Neutrophil (primary cell): ENCODE data around the gene WDR41.
"Not testable (repeated sequence)": the region's sequence is repeated elsewhere in the genome, so short reads cannot be mapped to it uniquely, and the experiment has no call there.

ENCODE experiments used
- H3K27ac ChIP-seq: fragments of 200-600 bp; sonication (generic); 2 replicates; pipeline ENCODE4 v1.5.1; 2016; ENCODE audit warnings: mild to moderate bottlenecking, moderate library complexity
- H3K27me3 ChIP-seq: fragments of 200-600 bp; sonication (generic); 2 replicates; pipeline ENCODE4 v1.6.0; 2016; ENCODE audit warnings: mild to moderate bottlenecking
- H3K36me3 ChIP-seq: fragments of 200-600 bp; sonication (generic); 2 replicates; pipeline ENCODE4 v1.5.1; 2017
- H3K4me1 ChIP-seq, 2 experiments: fragments of 200-600 bp in 1 of 2; sonication (generic) in 1 of 2; 1 replicate in 1 of 2; 2 replicates in 1 of 2; pipeline versions ENCODE4 v1.5.1 to v1.6.1; 2013 to 2016; ENCODE audit warnings: low read depth in 1 of 2, low read length in 1 of 2, mild to moderate bottlenecking in 1 of 2, moderate library complexity in 1 of 2; ENCODE audit not compliant: control insufficient read depth in 1 of 2, insufficient read depth in 1 of 2
- H3K4me3 ChIP-seq, 2 experiments: fragments of 200-600 bp in 1 of 2; sonication (generic) in 1 of 2; 1 replicate in 1 of 2; 2 replicates in 1 of 2; pipeline ENCODE4 v1.5.1; 2013 to 2016; ENCODE audit warnings: low read depth in 1 of 2, low read length in 1 of 2, mild to moderate bottlenecking in 1 of 2, moderate library complexity in 1 of 2
- H3K9me3 ChIP-seq: fragments of 200-600 bp; sonication (generic); 2 replicates; pipeline ENCODE4 v1.5.1; 2016
- CTCF ChIP-seq: fragments of 200-600 bp; sonication (generic); IDR thresholded peaks from 2 replicates; pipeline ENCODE4 v1.5.1; 2016; ENCODE audit warnings: antibody characterized with exemption

The WDR41 gene

GRCh38 chr5:77391240-77391765 is 100.8 kb downstream of the WDR41 start:
- H3K4me3 ChIP-seq = no peak overlapping the region
- H3K36me3 ChIP-seq = no peaks in the 10 kb centered on the region
- H3K27me3 ChIP-seq = no peaks in the 10 kb centered on the region
- no peak overlapping the region for H3K27ac ChIP-seq
- TF ChIP-seq CTCF = no peak
- no peaks in the 10 kb centered on the region for H3K4me1 ChIP-seq
- H3K9me3 ChIP-seq = no peaks in the 10 kb centered on the region

- Histone ChIP-seq H3K4me1 (no peaks in the 10 kb centered on the region), H3K4me3 (no peak overlapping the region), H3K27me3 (no peaks in the 10 kb centered on the region), H3K27ac (no peak overlapping the region), H3K9me3 (no peaks in the 10 kb centered on the region), H3K36me3 (no peaks in the 10 kb centered on the region)
- TF ChIP-seq CTCF = no peak
These were observed 101.3 kb downstream of the WDR41 start for GRCh38 chr5:77390795-77391194.

- TF ChIP-seq CTCF = no peak
- Histone ChIP-seq H3K36me3 (no peaks in the 10 kb centered on the region), H3K4me1 (no peaks in the 10 kb centered on the region), H3K4me3 (no peak overlapping the region), H3K27me3 (no peaks in the 10 kb centered on the region), H3K9me3 (no peaks in the 10 kb centered on the region), H3K27ac (no peak overlapping the region)
These were observed 101.9 kb downstream of the WDR41 start for GRCh38 chr5:77390221-77390620.

- Histone ChIP-seq H3K4me1 (no peaks in the 10 kb centered on the region), H3K36me3 (no peaks in the 10 kb centered on the region), H3K4me3 (no peak overlapping the region), H3K27me3 (no peaks in the 10 kb centered on the region), H3K27ac (no peak overlapping the region), H3K9me3 (no peaks in the 10 kb centered on the region)
- no peak for TF ChIP-seq CTCF
These were observed 102.4 kb downstream of the WDR41 start for GRCh38 chr5:77389746-77390145.

GRCh38 chr5:77386340-77386739 is 105.8 kb downstream of the WDR41 start:
- H3K4me3 ChIP-seq, H3K27ac ChIP-seq, H3K4me1 ChIP-seq, H3K36me3 ChIP-seq, H3K9me3 ChIP-seq, H3K27me3 ChIP-seq: not testable (repeated sequence)

GRCh38 chr5:77383336-77383735 is 108.8 kb downstream of the WDR41 start:
- H3K27ac ChIP-seq, H3K36me3 ChIP-seq, H3K9me3 ChIP-seq, H3K4me1 ChIP-seq, H3K4me3 ChIP-seq, H3K27me3 ChIP-seq: not testable (repeated sequence)
